ENCODE data around the gene RFTN1.

Gene RFTN1

DNA sequence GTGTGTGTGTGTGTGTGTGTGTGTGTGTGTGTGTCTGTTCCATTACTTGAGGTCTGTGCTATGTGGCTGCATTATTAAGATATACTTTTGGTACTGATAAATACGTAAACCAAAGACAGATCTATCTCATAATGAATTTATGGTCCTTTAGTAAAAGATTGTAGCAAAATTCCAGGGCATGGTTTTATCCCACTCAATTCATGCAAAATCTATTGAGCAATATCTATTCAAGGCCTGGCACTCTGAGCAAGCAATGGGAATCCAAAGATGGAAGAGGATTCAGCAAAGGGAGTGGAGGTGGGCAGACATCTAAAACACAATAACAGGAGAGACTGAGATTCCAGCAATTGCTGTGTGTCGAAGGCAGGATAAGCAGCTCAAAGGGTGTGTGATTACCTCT, 86.8 kb downstream of the RFTN1 start:
- intact Hi-C loops (cut with DNase I) = no loop called here
- no peak for DNase-seq

DNA sequence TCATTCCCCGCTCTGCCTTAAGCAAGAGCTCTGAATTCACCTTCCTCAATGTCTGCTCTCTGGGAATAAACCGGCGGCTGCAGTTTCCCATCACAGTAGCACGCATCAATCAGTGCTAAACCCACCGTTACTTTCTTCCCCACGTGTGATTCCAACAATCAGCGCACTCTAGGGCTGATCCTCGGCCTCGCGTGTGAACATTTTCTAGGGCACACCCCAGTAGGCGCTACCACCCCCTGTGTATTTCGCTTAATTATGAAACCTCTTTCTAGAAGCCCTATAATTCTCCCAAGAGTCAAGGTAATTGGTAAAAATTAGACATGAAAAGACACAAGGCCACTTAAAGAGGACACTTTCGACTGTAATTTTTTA, 87.5 kb downstream of the RFTN1 start:
- no peak for DNase-seq
- intact Hi-C loops (cut with DNase I) = no loop called here

DNA sequence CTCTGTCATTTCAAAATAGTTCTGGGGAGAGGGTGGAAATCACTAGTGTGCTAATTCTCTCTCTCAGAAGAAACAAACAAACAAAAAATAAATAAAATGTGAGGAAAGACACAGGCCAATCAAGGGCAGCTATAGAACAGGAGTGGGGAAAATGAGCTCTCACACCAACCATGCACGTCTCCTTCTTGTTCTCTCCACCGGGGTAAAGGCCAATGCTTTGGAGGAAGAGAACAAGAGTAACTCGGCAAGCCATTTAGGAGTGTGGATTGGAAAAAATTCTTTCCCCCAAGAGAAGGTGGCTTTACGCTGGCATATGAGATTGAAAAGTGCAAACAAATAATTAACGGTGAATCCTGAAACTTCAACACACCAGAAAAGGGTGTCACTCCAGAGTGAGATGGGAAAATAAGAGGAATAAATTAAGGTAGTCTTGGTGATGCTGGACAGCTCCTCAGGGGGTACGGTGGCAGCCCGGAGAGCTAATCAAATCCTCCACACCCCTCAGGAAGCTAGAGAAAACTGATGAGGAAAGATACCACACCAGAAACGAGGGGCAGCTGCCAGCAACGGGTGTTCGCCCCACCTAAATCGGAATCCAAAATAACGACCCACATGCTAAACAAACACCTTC, 88.0 kb downstream of the RFTN1 start:
- intact Hi-C loops (cut with DNase I) = no loop called here

DNA sequence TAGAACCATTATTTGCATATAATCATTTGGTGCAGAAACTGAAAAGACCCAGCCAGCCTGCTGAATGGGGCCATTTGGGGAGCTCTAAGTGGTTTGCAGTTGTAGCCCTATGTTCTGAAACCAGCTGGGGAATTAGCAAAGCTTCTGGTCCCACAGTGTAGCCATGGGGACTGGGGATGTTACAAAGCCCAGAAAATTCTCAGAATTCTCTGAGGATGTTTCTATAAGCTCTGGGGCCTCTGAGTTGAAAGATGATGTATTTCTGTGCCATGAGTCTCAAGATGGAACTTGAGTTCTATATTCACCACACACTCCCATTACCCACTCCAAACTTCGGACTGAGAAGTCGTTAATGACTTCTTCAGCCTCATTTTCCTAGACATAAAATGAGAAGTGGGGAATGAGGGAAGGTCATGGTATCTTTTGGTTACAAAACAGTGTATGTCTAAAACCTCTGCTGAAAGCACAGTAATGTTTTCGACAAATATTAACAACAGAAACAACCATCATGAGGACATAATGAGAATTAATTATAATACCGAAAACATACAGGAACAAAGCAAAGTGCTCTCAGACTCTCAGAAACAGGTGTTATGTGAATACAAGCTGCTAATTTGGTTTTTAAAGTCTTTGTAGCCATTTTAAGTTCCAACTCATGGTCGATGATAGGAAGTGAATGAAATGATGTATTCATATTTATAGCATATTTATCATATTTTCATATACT, 89.4 kb downstream of the RFTN1 start:
- no peak for DNase-seq
- intact Hi-C loops (cut with DNase I) = no loop called here

More for the DNA sequence above, 88.0 kb downstream of the RFTN1 start:
- DNase-seq = no peak

DNA sequence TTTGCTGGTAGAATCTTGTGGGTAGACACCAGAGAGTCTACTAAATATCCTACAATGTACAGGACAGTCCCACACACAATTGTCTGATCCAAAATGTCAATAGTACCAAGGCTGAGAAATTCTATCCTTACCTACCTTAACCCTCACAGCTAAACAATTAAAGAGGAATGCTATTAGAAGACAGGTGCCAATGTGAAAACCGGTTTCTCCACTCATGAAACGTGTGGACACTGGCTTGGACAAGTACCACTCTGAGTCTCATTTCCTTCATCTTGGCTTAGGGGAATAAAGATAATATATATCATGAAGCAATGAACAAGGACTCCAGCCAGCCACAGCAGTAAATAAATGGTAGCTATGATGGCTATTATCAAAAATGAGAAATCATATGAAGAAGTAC, 90.2 kb downstream of the RFTN1 start:
- intact Hi-C loops (cut with DNase I) = no loop called here
- no peak for DNase-seq

DNA sequence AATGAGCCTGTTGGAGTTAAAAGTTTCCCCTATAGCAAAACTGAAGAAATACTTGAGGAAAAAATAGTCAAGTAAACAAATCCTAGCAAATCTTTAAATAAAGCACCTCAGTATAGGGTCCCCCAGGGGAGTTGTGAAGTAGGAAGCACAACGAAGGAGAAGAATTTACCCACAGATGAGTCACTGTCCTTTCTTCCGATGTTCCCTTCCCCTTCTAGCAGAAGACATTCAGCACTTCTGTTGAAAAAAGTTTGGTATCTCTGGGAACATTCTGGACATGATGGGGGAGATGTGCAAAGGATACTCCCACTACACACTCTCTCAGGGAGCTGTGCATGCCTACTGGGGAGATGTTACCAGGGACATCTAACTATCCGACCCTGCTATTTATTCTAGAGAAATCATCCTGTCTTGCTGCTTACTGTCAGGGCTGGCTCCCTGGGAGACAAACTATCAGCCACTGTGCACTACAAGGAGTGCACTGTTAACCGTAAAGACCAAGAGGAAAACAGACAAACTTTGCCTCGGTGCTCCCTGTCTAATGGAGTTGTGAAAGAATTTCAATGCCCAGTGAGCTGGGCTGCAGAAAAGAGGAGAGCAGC, 93.8 kb downstream of the RFTN1 start:
- intact Hi-C loops (cut with DNase I) = no loop called here
- no peak for DNase-seq

DNA sequence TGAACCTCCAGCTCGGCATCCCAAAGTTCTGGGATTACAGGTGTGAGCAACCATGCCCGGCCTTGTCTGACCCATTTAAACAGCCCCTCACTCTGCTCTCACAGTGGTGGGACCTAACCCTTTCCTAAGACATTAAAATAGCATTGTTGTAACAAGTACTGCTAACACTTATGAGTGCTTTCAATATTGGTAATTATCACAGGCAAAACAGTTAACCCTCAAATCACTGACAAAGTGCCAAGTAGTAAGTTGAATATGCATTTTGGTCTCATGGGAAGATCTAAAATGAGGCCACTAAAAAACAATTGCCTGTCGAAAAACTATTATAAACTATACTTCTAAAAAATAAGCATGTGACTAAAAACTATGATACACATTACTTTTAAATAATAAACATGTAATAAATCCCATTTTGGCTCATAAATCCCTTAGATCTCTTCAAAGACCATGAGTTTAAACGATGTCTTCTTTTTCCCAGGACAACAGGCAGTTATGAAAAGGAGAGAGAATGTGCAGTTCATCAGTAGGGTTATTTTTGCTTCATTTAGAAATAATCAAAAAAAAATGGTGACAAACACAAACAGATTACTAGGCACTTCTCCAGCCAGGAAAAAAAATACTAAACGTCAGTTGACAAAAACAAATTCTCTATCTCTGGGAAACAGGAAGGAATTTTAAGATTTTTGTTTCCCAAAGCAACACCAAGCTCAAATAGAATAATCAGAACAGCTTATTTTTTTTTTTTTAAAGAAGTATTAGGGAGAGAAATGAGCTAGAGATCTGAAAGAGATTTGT, 95.4 kb downstream of the RFTN1 start:
- DNase-seq = no peak
- intact Hi-C loops (cut with DNase I) = no loop called here

DNA sequence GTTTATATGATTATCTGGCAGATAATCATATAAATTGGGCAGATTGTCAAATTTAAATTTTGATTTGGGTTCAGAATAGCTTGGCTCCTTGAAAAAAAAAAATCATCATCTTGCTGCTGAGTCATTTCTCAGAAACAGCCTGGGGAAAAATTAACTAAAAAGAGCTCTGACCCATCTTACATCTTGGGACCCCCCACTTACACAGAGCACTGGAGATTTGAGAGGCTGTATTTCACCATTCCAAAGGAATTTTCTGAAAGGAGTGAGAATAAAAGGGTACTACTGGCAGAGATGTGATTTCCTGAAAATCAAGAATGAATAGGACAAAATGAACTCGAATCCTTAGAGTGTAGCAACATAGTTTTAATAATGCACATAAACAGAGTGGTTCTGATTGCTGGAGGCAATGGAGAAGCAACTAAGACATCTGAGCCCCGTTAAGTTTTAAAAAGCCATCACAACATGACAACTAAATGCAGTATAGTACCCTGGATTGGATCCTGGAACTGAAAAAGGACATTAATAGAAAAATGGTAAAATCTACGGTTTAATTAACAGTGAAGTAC, 97.5 kb downstream of the RFTN1 start:
- intact Hi-C loops (cut with DNase I) = no loop called here
- no peak for DNase-seq

DNA sequence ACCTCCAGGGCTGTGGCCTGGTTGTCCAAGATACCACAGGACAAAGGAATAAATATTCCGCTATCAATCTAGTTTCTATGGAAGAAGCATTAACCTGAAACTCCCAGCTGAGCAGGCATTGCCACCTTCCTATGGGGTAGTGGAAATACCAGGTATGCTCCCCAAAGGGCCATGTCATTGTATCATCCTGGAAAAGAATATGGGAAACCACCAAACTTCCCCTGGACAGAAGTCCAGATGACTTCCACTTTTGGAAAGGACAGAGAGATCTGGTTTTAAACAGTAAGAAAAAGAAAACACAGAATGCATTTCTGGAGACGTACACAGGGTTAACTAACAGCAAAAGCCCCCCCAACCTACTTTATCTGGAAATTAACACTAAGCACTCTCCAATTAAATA, 100.2 kb downstream of the RFTN1 start:
- DNase-seq = no peak
- intact Hi-C loops (cut with DNase I) = no loop called here

DNA sequence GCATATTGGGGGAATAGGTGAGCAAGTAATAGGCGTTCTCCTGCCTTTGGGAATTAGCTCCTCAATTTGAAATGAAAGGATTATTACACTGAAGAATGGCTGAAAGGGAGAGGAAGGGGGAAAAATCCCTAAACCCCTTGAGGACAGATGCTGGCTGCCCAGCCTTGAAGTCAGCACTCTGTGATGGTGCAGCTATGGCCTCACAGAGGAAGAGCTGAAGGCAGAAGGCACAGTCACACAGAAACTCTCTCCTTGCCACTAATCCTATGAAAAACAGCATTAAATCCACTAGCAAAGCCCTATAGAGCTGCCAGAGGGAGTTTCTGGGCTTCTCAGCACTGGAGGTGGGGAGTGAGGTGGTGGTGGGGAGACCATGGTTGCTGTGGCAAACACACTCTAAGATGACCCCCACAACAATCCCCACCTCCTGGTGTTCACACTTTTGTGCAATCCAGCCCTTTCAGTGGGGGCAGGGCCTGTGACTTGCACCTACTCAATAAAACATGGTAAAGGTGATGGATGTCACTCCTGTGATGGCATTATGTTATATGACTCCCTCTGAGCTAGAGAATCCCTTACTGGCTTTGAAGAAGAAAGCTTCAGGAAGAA, 101.2 kb downstream of the RFTN1 start:
- DNase-seq = no peak
- intact Hi-C loops (cut with DNase I) = no loop called here

DNA sequence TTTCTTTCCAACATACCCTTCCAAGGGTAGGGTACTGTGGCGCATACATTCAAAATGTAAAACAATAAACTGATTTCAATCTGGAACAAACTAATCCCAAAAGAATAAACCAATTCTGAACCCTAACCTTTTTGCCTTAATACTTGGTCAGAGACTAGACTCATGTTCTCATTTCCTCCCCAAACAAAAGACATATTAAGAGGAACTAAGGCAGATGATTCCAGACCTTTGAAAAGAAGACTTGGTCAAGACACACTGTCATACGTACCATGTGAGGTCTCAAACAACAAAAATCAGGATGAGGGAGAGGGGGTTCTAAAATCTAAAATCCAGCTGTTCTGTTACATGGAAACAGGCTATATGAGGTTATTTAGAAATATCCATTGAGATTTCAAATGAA, 102.1 kb downstream of the RFTN1 start:
- intact Hi-C loops (cut with DNase I) = no loop called here
- DNase-seq = no peak

DNA sequence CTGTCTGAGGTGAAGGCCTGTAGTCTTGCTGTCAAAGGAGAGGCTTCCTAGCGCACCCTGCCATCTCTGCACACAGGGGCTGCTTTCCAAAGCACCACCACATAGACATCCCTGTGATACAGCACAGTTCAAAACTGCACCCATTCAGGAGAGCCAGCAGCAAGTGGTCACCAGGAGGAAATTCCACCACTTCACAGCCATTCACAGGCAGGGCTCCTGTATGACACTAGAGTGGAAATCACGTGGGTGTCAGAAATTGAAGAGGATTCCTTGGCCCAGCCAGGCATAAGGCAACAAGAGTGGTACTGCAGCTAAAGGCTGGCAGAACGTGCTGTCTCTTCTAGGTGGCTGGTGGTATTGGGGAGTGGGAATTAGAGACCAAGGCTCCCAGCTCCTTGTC, 102.8 kb downstream of the RFTN1 start:
- intact Hi-C loops (cut with DNase I) = no loop called here
- DNase-seq = no peak

DNA sequence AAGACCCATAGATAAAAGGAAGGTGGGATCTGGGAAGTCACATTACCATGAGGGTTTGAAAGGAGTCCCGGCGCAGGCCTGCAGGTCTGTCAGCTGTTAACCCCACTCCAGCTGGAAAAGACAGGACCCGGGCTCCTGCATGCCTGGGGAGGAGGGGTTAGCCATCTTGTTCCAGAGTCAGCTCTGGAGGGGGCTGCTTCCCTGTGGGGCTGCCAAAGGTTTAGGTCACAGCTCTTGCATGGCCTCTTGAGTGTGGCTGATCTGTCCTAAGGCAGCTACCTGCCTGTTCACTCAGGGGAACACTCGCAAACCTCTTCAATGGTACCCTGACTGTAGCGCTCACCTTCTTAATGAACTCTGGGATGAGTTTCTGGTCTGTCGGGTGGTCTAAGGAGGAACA, 104.5 kb downstream of the RFTN1 start:
- no peak for DNase-seq
- intact Hi-C loops (cut with DNase I) = no loop called here

DNA sequence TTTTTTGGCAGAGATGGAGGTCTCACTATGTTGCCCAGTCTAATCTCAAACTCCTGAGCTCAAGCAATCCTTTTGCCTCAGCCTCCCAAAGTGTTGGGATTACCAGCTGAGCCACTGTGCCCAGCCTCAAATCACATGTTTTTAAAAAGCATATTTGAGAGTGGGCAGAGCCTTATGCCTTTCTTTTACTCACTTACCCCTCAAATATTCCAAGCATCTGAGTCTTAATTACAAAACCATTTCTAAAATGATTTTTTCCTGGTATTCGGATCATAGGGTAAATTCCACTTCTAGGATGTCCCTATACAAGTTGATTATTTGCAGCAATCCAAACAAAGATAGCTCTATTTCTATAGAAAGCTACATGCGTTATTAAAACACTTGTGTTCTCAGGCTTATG, 106.1 kb downstream of the RFTN1 start:
- intact Hi-C loops (cut with DNase I) = no loop called here
- no peak for DNase-seq

DNA sequence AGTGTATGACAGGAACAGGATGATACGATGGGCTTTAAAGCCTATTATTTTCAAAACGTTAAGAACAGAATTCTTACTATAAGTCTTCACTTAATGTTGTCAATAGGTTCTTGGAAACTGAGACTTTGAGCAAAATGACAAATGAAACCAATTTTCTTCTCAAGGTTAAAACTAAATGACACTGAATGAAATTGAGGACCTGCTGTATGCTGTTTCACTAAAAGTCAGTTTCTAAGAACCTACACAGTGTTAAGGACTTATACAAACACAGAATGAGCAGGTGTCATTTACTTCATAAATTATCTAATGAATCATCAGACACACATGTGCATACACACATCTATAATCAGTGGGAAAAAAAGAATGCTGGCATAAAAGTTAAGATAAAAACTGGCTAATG, 106.9 kb downstream of the RFTN1 start:
- intact Hi-C loops (cut with DNase I) = no loop called here
- no peak for DNase-seq

DNA sequence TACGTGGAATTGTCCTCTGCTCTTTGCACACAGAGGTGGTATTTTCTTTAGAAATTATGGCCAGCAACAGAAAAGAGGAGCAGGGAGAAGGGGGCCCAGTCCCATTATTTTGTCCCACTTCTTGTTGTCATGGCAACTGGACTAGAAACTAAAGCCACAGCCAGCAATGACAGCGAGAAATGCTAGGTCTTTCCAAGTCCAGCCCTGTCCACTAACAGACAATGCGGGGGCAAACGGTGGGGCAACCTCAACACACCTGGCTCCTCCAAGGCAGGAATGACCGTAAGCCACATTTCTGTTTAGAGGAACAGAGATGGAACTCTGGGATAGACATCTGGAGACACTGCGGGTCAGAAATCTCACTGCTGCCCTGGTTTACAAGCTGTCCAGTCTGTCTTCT, 107.3 kb downstream of the RFTN1 start:
- intact Hi-C loops (cut with DNase I) = no loop called here
- DNase-seq = no peak

DNA sequence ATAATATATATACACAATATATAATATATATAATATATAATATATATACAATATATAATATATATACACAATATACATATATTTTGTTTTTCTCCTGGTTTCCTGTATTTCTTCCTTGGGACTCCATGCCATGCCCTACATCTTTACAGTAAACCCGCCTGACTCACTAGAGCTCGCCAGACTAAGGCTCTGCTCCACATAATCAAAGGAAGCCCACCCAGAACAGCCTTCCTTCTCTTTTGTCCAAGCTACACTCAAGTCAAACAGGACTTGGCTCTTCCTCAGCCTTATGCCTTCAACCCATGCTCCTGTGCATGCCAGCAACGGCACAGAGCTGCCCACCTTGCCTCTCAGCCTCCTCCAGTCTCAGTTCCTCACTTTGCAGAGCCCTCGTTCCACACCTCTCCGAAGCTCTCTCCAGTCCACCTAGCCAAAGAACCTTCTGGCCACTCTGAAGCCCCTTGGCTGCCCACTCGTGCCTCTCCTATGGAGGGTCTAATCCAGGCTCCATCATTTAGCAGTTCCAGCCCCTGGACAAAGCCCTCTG, 109.1 kb downstream of the RFTN1 start:
- intact Hi-C loops (cut with DNase I) = no loop called here
- DNase-seq = no peak

DNA sequence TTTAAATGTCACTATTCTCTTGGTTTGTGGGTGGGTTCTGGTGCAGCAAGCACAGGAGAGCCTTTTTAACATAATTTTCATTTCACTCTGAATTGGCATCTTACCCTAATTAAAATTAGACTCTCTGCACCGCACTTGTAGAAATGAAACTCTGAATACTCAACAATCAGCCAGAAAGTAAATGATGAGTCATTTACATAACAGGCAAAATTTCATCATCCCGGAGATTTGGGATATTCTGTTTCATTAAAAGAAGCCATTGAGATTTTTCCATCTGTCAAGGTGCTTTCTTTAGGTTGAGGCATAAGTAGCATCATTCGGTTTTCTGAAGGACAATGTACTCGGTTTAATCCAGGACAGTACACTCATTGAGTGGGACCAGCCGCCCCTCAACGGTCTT, 111.0 kb downstream of the RFTN1 start:
- intact Hi-C loops (cut with DNase I) = no loop called here
- no peak for DNase-seq

DNA sequence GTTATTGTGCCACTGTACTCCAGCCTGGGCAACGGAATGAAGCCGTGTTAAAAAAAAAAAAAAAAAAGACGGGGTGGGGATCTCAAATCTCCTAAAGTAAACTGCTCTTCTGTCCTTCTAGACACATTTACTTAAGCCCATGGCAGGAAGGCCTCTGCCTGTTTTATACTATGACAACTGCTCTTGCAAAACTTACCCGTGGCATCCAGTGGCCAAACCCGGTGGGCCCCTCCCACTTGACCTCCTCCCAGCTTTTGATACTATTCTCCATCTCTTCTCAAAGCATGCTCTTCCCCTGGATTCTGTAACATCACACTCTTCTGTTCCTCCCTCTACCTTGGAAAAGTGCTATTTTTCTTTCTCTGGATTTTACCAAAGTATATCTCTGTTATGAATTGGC, 112.2 kb downstream of the RFTN1 start:
- intact Hi-C loops (cut with DNase I) = no loop called here
- no peak for DNase-seq
